GM06990 (cell line): ENCODE results near the gene GPRC5C.

Experiments
- DNase-seq: peaks from one replicate; pipeline ENCODE4 v3.0.0-alpha.2; 2011; ENCODE audit not compliant: insufficient read length; ENCODE audit errors: extremely low read depth
- H3K27me3 ChIP-seq: replicated peaks from 2 replicates; pipeline ENCODE4 v1.6.0; 2011; ENCODE audit warnings: low read length; ENCODE audit not compliant: control insufficient read depth, insufficient read depth
- H3K36me3 ChIP-seq: 2 replicates; pipeline ENCODE4 v1.5.1; 2011; ENCODE audit warnings: low read length; ENCODE audit not compliant: control insufficient read depth, insufficient read depth
- H3K4me3 ChIP-seq: replicated peaks from 2 replicates; pipeline ENCODE4 v1.5.1; 2011; ENCODE audit warnings: low read depth, mild to moderate bottlenecking, control low read depth, low read length
- CTCF ChIP-seq: IDR thresholded peaks from 2 replicates; pipeline ENCODE4 v1.5.1; 2011; ENCODE audit warnings: low read length, control low read depth, mild to moderate bottlenecking, inconsistent platforms; ENCODE audit not compliant: insufficient read depth, poor library complexity, severe bottlenecking

Gene GPRC5C

DNA sequence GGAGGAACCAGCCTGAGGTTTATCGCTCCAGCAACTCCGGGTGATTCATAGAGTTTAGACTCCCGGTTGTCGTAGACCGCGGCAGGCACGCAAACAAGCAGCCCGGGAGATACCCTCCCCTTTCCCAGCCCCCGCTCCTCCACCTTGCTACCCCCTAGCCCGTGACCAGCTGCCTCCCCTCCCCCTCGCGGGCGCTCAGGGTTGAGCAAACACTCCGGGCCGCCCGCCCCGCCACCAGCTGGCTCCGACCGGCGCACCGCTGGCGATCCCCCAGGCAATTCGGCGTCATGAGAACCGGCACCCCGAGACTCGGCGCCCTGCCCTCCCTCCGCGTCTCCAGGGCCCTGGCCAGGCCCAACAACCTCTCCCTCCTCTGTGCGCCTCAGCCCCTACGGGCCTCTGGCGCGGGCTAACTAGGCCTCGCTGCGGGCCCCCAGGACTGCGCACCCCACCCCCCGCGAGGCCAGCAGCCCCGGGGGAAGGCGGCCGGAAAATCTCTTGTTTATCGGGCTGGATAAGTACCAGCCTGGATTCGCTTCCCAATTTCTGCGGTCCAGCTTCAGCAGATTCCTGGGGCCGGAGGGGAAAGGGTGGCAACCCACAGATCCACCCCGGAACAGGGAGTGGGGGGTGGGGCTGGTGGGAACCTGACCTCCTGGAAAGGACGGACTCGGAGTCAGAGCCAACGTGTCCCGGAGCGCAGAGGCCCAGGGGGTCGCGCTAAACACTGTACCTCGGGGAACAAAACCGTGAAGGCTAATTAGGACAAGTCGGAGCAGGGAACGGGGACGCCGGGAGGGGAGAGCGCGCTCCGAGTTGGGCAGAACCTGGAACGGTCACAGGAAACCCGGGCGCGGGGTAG lies 951 bp upstream of the GPRC5C start:
- Histone ChIP-seq H3K27me3 (no peaks in the 10 kb centered on the region; the same call in 1 of the 2 replicates), H3K36me3 (no peaks in the 10 kb centered on the region), H3K4me3 (peak overlapping the region; percentile 16)
- TF ChIP-seq CTCF = no peak
- peak; percentile 72 for DNase-seq

DNA sequence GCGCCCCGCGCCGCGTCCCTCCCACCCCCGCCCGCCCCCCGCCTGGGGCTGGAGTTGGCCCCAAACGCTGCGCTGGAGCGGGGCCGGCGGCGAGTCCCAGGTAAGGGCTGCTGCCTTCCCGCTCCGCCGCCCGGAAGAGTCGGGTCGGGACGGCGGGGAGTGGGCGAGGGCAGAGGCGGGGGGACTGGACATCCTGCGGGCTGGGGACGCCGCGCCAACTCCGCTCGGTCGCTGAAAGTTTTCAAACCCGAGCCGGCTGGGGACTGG lies 469 bp downstream of the GPRC5C start:
- no peaks in the 10 kb centered on the region; the same call in 1 of the 2 replicates for H3K27me3 ChIP-seq
- peak overlapping the region; percentile 6 for H3K4me3 ChIP-seq

GRCh38 chr17:74432766-74433391 lies 991 bp downstream of the GPRC5C start:
- H3K27me3 ChIP-seq = no peaks in the 10 kb centered on the region; the same call in 1 of the 2 replicates
- no peak for DNase-seq
- no peaks in the 10 kb centered on the region for H3K36me3 ChIP-seq
- no peak for TF ChIP-seq CTCF
- no peak overlapping the region; the same call in 1 of the 2 replicates for H3K4me3 ChIP-seq

More for the DNA sequence above, 469 bp downstream of the GPRC5C start:
- no peaks in the 10 kb centered on the region for H3K36me3 ChIP-seq
- DNase-seq = no peak
- no peak for TF ChIP-seq CTCF

- TF ChIP-seq CTCF = no peak
- DNase-seq = no peak
- no peak overlapping the region for H3K4me3 ChIP-seq
- H3K27me3 ChIP-seq = no peaks in the 10 kb centered on the region; the same call in 1 of the 2 replicates
- H3K36me3 ChIP-seq = no peaks in the 10 kb centered on the region
These were observed 1.7 kb downstream of the GPRC5C start for GRCh38 chr17:74433421-74434121.

GRCh38 chr17:74435775-74436359 lies 4.0 kb downstream of the GPRC5C start:
- no peak overlapping the region for H3K4me3 ChIP-seq
- no peaks in the 10 kb centered on the region; the same call in 1 of the 2 replicates for H3K27me3 ChIP-seq
- TF ChIP-seq CTCF = no peak
- H3K36me3 ChIP-seq = no peaks in the 10 kb centered on the region
- no peak for DNase-seq
